ENCODE measurements around the gene SSU72. TPM values are rescaled to one million over a fixed set of nuclear protein-coding genes. Genes with fewer than 3 reads are reported as not detected.
A peak's percentile ranks its signal among the peaks of the same experiment; 100 is the strongest.
"Not testable (repeated sequence)": the region's sequence is repeated elsewhere in the genome, so short reads cannot be mapped to it uniquely, and the experiment has no call there.

SSU72 gene
- total RNA-seq, 1 experiment from 2014 or later, result 80.6 TPM

DNA sequence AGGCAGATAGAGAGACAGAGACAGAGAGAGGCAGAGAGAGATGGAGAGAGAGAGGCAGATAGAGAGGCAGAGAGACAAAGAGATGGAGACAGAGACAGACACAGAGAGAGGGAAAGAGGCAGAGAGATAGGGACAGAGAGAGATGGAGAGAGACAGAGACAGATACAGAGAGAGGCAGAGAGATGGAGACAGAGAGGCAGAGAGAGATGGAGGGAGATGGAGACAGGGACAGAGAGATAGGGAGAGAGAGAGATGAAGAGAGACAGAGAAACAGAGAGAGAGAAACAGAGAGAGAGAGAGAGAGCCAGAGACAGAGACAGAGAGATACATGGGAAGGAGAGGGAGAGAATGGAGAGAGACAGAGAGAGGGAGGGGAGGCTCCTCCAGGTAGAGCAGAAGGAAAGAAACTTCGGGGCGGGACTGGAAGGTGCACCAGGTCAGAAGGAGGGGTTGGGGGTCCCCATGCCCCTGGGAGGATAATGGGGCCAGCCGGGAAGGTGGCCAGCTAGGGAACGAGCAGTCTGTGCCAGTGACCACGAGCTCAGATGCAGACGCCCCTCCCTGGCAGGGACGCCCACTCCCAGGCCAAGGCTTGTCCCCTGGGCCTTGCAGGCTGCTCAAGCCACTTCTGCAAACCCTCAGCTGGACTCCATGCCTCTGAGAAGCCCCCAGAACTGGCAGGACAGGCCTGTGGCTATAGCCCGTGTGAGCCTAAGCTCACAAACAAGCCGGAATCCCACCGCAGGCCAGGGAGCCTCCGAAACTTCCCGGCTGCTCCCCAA lies 22.0 kb upstream of the SSU72 start:
- DNase-seq (ENCODE audit: low read depth), result no peak

DNA sequence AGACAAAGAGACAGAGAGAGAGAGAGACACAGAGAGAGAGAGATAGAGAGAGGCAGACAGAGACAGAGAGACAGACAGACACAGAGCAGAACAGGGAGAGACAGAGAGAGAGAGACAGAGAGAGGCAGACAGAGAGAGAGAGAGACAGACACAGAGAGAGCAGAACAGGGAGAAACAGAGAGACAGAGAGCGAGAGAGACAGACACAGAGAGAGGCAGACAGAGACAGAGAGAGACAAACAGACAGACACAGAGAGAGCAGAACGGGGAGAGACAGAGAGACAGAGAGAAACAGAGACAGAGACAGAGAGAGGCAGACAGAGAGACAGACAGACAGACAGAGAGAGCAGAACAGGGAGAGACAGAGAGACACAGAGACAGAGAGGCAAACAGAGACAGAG lies 20.7 kb upstream of the SSU72 start:
- not testable (repeated sequence) for DNase-seq (ENCODE audit: low read depth)

- no peak for DNase-seq (ENCODE audit: low read depth)
These were observed 20.1 kb upstream of the SSU72 start for GRCh38 chr1:1594602-1595260.

DNA sequence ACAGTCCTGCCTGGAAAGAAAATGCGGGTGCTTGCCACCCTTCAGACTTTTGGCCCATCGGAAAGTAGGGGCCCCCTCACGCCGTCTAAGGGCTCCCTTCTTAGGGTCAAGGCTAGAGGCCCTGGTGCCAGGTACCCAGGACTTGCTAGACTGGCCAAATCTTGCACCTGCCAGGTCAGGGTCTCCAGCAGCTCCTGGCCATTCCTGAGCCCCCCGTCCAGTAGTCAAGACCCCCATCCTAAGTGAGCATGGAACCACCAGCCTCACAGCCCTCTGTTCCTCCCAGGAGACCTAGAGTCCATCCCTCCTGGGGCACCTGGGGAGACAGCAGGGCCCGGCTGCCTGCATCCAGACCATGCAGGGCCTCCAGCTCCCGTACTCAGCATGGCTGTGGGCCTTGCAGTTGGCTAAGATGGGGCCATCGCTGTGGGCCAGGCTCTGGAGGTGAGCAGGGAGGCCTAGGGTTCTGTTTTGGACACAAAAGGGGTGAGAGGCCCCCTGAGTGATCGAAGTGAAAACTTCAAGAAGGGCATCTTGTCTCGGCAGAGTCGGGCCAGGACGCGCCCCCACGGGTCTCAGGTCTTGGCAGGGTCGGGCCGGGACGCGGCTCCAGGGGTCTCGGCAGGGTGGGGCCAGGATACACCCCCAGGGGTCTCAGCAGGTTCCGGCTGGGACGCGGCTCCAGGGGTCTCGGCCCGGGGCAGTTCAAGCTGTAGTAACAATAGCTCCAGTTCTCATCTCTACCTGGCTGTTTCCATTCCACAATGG lies 19.4 kb upstream of the SSU72 start:
- no peak for DNase-seq (ENCODE audit: low read depth)

- DNase-seq (ENCODE audit: low read depth), result peak; percentile 34
These were observed 16.8 kb upstream of the SSU72 start for GRCh38 chr1:1591452-1591851.

DNA sequence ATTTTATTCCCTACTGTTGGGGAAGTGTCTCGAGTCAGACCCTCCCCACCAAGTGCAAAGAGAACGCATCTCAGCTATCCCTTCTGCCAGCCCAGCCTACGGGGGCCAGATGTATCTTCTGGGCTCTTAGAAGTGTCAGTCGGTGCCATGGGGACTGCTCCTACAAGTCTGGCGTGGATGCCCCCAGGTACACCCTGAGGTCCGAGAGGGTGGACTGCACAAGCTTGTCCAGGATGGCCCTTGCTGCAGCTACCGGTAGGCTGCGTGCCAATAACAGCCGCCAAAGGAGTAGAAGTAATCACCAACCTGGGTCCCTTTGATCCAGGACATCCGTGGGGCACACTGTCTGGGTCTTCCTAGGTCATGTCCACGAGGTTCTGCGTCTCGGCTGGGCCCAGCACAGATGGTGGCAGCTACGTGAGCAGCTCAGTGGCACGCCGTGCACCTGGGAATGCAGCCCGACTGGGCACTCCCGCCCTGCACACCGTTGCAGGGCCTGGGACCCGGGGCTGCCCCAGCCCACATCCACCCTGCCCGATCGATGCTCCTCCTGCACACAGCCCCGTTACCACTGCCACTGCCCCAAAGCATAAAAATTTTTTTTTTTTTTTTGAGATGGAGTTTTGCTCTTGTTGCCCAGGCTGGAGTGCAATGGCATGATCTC lies 8.8 kb upstream of the SSU72 start:
- no peak for DNase-seq (ENCODE audit: low read depth)

GRCh38 chr1:1582585-1583346 lies 8.1 kb upstream of the SSU72 start:
- DNase-seq (ENCODE audit: low read depth), result no peak

- DNase-seq (ENCODE audit: low read depth), result no peak
These were observed 3.8 kb upstream of the SSU72 start for GRCh38 chr1:1578371-1578940.

DNA sequence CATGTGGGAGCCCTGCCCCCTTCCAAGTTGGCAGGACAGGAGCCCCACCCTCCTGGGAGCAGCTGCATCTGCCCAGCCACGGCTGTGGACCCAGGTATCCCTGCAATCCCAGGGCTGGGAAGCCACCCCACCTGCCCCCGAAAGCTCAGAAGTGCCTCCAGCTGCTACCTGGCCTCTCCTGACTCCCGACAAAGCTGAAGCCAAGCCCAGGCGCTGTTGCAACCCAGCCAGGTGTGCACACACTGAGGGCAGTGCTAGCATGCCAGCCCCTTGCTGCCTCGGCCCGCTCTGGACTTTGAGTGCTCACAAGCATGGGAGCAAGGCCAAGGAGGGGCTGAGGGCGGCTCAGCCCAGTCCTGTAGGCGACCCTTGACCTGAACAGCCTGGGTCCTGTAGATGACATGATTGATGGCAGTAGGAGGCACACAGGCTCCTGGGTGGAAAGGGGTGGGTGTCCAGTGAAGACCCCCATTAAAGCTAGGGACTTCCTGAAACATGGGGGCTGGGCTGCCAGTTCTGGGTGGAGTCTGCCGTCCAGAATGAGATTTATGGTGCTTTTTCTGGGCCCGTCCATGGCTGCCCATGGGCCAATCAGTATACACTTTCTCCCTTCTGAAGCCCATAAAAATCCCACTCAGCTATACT lies 2.8 kb upstream of the SSU72 start:
- no peak for DNase-seq (ENCODE audit: low read depth)

DNA sequence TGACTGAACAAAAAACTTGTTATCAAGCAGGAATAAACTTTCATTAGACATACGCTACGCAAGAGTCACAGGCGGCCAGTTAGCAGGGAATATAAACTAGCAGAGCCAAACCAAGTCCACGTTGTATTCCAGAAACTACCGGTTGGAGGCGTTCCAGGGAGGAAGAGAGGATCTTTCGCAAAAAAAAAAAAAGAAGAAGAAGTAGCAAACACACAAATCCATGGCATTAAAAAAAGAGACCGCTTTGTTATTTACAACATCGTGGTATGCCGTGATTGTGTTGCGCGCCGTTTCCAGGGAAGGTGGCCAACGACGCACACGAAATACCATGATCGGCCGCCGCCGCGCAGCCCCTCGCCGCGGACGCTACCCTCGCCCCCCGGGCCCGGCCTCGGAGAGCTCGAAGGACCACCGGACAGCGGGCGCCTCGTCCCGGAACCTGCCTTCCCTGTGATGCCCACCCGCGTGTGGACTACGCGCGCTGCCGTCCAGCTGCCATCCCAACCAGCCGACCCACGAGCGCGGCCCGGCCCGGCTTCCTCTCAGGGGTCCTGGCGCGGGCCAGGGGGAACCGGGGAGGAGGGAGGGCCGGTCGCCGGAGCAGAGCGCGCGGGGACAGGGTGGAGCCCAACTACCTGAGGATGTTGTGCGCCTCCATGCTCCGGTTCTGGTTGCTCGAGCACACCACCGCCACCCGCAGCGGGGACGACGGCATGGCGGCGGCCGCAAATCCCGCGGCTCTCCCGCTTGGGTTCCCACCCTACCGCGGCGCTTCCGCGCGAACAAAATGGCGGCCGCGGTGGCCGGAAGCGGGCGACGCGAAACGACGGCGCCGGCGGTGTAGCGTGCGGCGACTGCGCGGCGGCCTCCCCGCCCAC lies 581 bp downstream of the SSU72 start:
- DNase-seq (ENCODE audit: low read depth), result peak; percentile 63

- no peak for DNase-seq (ENCODE audit: low read depth)
These were observed 5.3 kb downstream of the SSU72 start for GRCh38 chr1:1569341-1569740.

DNA sequence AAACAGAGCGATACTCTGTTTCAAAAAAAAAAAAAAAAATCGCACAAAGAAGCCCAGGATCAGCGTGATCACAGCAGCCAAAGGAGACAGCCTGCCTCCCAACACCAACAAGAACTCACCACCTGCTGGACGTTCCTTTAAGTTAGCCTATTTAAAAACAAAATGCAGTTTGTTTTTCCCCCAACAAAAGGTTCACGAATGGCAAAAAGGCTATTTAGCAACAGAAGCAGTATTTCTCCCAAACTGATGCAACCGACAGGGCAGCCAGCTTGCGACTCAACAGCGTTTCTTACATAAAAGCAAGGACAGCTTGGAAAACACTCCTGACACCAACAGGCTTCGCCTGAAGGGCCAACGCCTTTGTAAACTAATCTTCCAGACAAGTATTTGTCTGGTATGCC lies 6.8 kb downstream of the SSU72 start:
- DNase-seq (ENCODE audit: low read depth), result no peak

- peak; percentile 86 for DNase-seq (ENCODE audit: low read depth)
These were observed 7.3 kb downstream of the SSU72 start for GRCh38 chr1:1567152-1567875.

GRCh38 chr1:1565340-1565739 lies 9.3 kb downstream of the SSU72 start:
- DNase-seq (ENCODE audit: low read depth), result no peak

DNA sequence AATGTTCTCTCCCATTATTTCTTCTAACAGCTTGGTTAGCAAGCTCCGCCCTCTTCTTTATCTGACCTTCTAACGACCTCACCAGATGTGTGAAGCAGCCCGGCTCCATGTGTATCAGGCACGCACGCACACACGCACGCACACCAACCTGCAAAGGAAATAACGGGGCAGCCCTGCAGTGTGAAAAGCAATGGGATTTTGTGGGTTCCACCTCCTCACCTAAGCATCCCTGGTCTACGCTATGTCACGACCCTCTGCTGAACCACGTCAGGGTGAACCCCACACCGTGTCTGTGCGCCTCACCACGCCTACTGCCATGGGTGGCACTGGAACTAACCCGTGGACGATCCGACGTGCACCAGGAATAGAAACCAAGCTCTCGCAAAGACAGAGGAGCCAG lies 10.4 kb downstream of the SSU72 start:
- no peak for DNase-seq (ENCODE audit: low read depth)

GRCh38 chr1:1563688-1564087 lies 11.0 kb downstream of the SSU72 start:
- DNase-seq (ENCODE audit: low read depth), result no peak

- DNase-seq (ENCODE audit: low read depth), result no peak
These were observed 12.0 kb downstream of the SSU72 start for GRCh38 chr1:1562556-1563195.

DNA sequence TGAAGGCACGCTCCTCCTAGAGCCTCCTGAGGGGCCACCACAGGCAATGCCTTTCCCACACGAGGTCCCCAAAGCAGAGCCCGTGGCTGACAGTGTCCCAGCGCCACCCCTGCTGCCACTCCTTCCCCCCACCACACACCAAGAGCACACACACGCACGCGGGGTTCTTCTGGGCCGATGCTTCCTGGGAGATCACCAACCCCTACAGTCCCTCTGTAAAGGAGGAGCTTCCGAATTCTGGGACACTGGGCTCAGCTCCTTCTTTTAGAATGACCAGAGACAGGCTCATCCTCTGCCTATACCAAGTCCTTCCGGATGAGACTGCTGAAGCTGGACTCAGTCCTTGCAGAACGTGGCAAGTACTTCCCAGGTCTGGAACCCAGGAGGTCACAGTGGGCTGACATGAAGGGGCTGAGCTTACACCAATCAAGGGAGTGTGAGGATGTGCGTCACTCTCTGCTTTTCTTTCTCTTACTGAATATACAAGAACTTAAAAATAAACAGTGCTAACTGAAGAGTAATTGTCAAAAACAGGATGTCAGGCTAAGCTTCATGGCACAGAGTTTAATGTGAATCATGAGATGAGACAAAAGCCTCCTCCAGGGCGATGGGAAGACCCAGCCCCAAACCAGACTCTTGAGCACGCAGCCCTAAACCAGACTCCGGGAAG lies 12.7 kb downstream of the SSU72 start:
- no peak for DNase-seq (ENCODE audit: low read depth)
